OCI-M1 (cell line): ENCODE results near the gene KLHL22.
"Not testable (repeated sequence)": the region's sequence is repeated elsewhere in the genome, so short reads cannot be mapped to it uniquely, and the experiment has no call there.

Source experiments
- DNase-seq: peaks from one replicate; lab custom pipeline; 2025; lab: John Stamatoyannopoulos, UW

Gene KLHL22

GRCh38 chr22:20419664-20419951, 76.0 kb downstream of the KLHL22 start:
- no peak for DNase-seq

GRCh38 chr22:20418211-20418788, 77.3 kb downstream of the KLHL22 start:
- peak; percentile 89 for DNase-seq

- DNase-seq: not testable (repeated sequence)
Measured at GRCh38 chr22:20415699-20416098, 79.9 kb downstream of the KLHL22 start.

- DNase-seq: not testable (repeated sequence)
Measured at GRCh38 chr22:20415241-20415640, 80.4 kb downstream of the KLHL22 start.

- no peak for DNase-seq
Measured at GRCh38 chr22:20414450-20414849, 81.1 kb downstream of the KLHL22 start.

- DNase-seq: no peak
Measured at GRCh38 chr22:20414059-20414440, 81.5 kb downstream of the KLHL22 start.

- DNase-seq: no peak
Measured at GRCh38 chr22:20413217-20414058, 82.2 kb downstream of the KLHL22 start.

GRCh38 chr22:20412474-20413216, 83.0 kb downstream of the KLHL22 start:
- DNase-seq: peak; percentile 66

GRCh38 chr22:20409385-20409784, 86.2 kb downstream of the KLHL22 start:
- DNase-seq: not testable (repeated sequence)

- no peak for DNase-seq
Measured at GRCh38 chr22:20408891-20409290, 86.7 kb downstream of the KLHL22 start.

GRCh38 chr22:20407829-20408228, 87.8 kb downstream of the KLHL22 start:
- no peak for DNase-seq

GRCh38 chr22:20406686-20407408, 88.7 kb downstream of the KLHL22 start:
- no peak for DNase-seq

- no peak for DNase-seq
Measured at GRCh38 chr22:20405931-20406685, 89.5 kb downstream of the KLHL22 start.

- no peak for DNase-seq
Measured at GRCh38 chr22:20405291-20405930, 90.2 kb downstream of the KLHL22 start.

GRCh38 chr22:20404881-20405280, 90.7 kb downstream of the KLHL22 start:
- no peak for DNase-seq

- no peak for DNase-seq
Measured at GRCh38 chr22:20403779-20404140, 91.8 kb downstream of the KLHL22 start.

GRCh38 chr22:20402960-20403778, 92.4 kb downstream of the KLHL22 start:
- DNase-seq: no peak

- DNase-seq: no peak
Measured at GRCh38 chr22:20401376-20402014, 94.1 kb downstream of the KLHL22 start.

- DNase-seq: no peak
Measured at GRCh38 chr22:20400606-20401375, 94.8 kb downstream of the KLHL22 start.
